HepG2 (cell line): ENCODE measurements around the gene ZNF213. TPM values are rescaled to one million over a fixed set of nuclear protein-coding genes. Genes with fewer than 3 reads are reported as not detected.
A peak's percentile ranks its signal among the peaks of the same experiment; 100 is the strongest.

ENCODE experiments used
- AFF4 ChIP-seq: sonication (generic); formaldehyde crosslinking; IDR thresholded peaks from 2 replicates; pipeline ENCODE4 v1.4.0; 2020; ENCODE audit warnings: missing genetic modification reagents
- ATF4 ChIP-seq, 2 experiments: fragments of 450-650 bp in 1 of 2; sonication (generic) in 1 of 2; formaldehyde crosslinking; IDR thresholded peaks; 2 replicates each; pipeline versions ENCODE4 v1.5.0 to v1.8.0; 2020 to 2022; ENCODE audit warnings: mild to moderate bottlenecking in 1 of 2, missing genetic modification reagents in 1 of 2
- ATF6 ChIP-seq: sonication (generic); formaldehyde crosslinking; conservative IDR thresholded peaks from 2 replicates; pipeline ENCODE4 v1.4.0; 2020; ENCODE audit warnings: missing genetic modification reagents
- EHMT2 ChIP-seq: fragments of 200-600 bp; sonication (generic); IDR thresholded peaks from 2 replicates; pipeline ENCODE4 v1.7.0; 2017; ENCODE audit warnings: antibody characterized with exemption, low read depth, low read length, borderline replicate concordance
- HNF1A ChIP-seq, 2 experiments: sonication (generic) in 1 of 2; formaldehyde crosslinking in 1 of 2; IDR thresholded peaks; 2 replicates each; pipeline versions ENCODE4 v1.4.0 to v1.6.1; 2016 to 2020; ENCODE audit warnings: borderline replicate concordance in 1 of 2, low read depth in 1 of 2, mild to moderate bottlenecking in 1 of 2, missing genetic modification reagents in 1 of 2
- POLR2AphosphoS5 ChIP-seq: IDR thresholded peaks from 2 replicates; pipeline ENCODE4 v1.6.1; 2012; ENCODE audit warnings: low read depth, low read length
- SRSF4 ChIP-seq: fragments of 200-400 bp; formaldehyde crosslinking; IDR thresholded peaks from one replicate; pipeline ENCODE4 v1.6.1; 2018; ENCODE audit warnings: mild to moderate bottlenecking, low read depth, low read length, moderate library complexity; ENCODE audit not compliant: poor library complexity, severe bottlenecking
- ZBTB33 ChIP-seq: sonication (generic); formaldehyde crosslinking; IDR thresholded peaks from 2 replicates; pipeline ENCODE4 v1.4.0; 2020; ENCODE audit warnings: missing genetic modification reagents
- ZNF556 ChIP-seq: sonication (generic); formaldehyde crosslinking; IDR thresholded peaks from 2 replicates; pipeline ENCODE4 v1.4.0; 2020; ENCODE audit warnings: mild to moderate bottlenecking, missing genetic modification reagents, borderline replicate concordance
- ZNF782 ChIP-seq: sonication (generic); formaldehyde crosslinking; IDR thresholded peaks from 2 replicates; pipeline ENCODE4 v1.4.0; 2020; ENCODE audit warnings: missing genetic modification reagents, mild to moderate bottlenecking, borderline replicate concordance
- ZNF883 ChIP-seq: sonication (generic); formaldehyde crosslinking; IDR thresholded peaks from 2 replicates; pipeline ENCODE4 v1.5.1; 2020; ENCODE audit warnings: mild to moderate bottlenecking, missing genetic modification reagents; ENCODE audit errors: not compliant biosample characterization
- polyA plus RNA-seq, 8 experiments: library from polyadenylated mRNA; depleted of rRNA in 3 of 8; stranded (reverse) in 7 of 8; unstranded in 1 of 8; fragments of >200 nt; fragmentation: Illumina TruSeq in 4 of 8; extraction: Trizol in 4 of 8; gene quantifications; 2 replicates each; pipeline versions ENCODE4 v1.2.1 to v1.2.3, GENCODE V29; 2011 to 2016; ENCODE audit warnings: low read depth in 4 of 8, missing spikeins in 1 of 8, mixed read lengths in 1 of 8; ENCODE audit not compliant: insufficient read depth in 1 of 8
- total RNA-seq, 5 experiments: library from RNA; depleted of rRNA; stranded (reverse); fragments of >200 nt; fragmentation: Illumina TruSeq; extraction: Trizol; gene quantifications; 2 replicates each; pipeline ENCODE4 v1.2.3, GENCODE V29; 2016; ENCODE audit warnings: low read depth in 1 of 5

The ZNF213 gene
- total and polyA plus RNA-seq, 2 of the 13 experiments (the other 11 are each of a cell fraction or from before 2014, with no cell fraction given): 0.59 to 0.97 TPM

- TF ChIP-seq ATF4 (CRISPR knock-in tag; IDR thresholded peaks at IDR 0.05): 0 out of 4 replicates have a peak, but pooled peaks of 1 of the 2 experiments have one; percentile 63
- peak; percentile 48; the same call in 1 of the 2 replicates for TF ChIP-seq HNF1A (IDR thresholded peaks at IDR 0.05; ENCODE audit: low read depth)
- TF ChIP-seq HNF1A (CRISPR knock-in tag; IDR thresholded peaks at IDR 0.05; ENCODE audit: borderline replicate concordance): no peak
- TF ChIP-seq POLR2AphosphoS5: no peak
- no peak for TF ChIP-seq EHMT2
- peak; percentile 81; the same call in 1 of the 2 replicates for TF ChIP-seq ZNF556 (CRISPR knock-in tag)
- no peak for TF ChIP-seq SRSF4
- peak; percentile 56; the same call in 1 of the 2 replicates for TF ChIP-seq ZBTB33 (CRISPR knock-in tag)
- no peak for TF ChIP-seq AFF4 (CRISPR knock-in tag)
- TF ChIP-seq ZNF782 (CRISPR knock-in tag): peak; percentile 58; the same call in 1 of the 2 replicates
- peak; percentile 30 for TF ChIP-seq ZNF883 (CRISPR knock-in tag)
- 0 out of 2 replicates have a peak, but pooled peaks have one; percentile 41 for TF ChIP-seq ATF6 (CRISPR knock-in tag)
Measured at GRCh38 chr16:3152277-3152990, 17.6 kb downstream of the ZNF213 start (continued).
